Keratinocyte (primary cell): ENCODE data around the gene KIF5B. TPM values are rescaled to one million over a fixed set of nuclear protein-coding genes. Genes with fewer than 3 reads are reported as not detected.
"Not testable (repeated sequence)": the region's sequence is repeated elsewhere in the genome, so short reads cannot be mapped to it uniquely, and the experiment has no call there.

ENCODE experiments used
- DNase-seq: peaks from one replicate; pipeline ENCODE4 v3.0.0-alpha.2; 2011; ENCODE audit warnings: low read depth, missing footprints, low spot score
- FAIRE-seq: peaks from 2 replicates; lab custom pipeline; 2011; peaks lifted over from hg19 to GRCh38; lab: Jason Lieb, UNC
- H2AFZ ChIP-seq: 2 replicates; pipeline ENCODE4 v1.6.0; 2012; ENCODE audit warnings: low read length, control low read depth, inconsistent platforms; ENCODE audit not compliant: control insufficient read depth
- H3K27ac ChIP-seq: 2 replicates; pipeline ENCODE4 v1.5.1; 2011; ENCODE audit warnings: low read length; ENCODE audit not compliant: control insufficient read depth, insufficient read depth
- H3K27me3 ChIP-seq: 3 replicates; pipeline ENCODE4 v1.6.0; 2011; ENCODE audit warnings: low read length; ENCODE audit not compliant: control insufficient read depth, insufficient read depth; ENCODE audit errors: extremely low read depth
- H3K36me3 ChIP-seq, 2 experiments: 2 replicates in 1 of 2; 3 replicates in 1 of 2; pipeline ENCODE4 v1.5.1; 2011; ENCODE audit warnings: low read length in 2 of 2, mild to moderate bottlenecking in 1 of 2; ENCODE audit not compliant: control insufficient read depth in 2 of 2, insufficient read depth in 2 of 2; ENCODE audit errors: extremely low read depth in 1 of 2
- H3K4me1 ChIP-seq: 3 replicates; pipeline ENCODE4 v1.5.1; 2011; ENCODE audit warnings: low read length; ENCODE audit not compliant: control insufficient read depth, insufficient read depth; ENCODE audit errors: extremely low read depth
- H3K4me2 ChIP-seq: 3 replicates; pipeline ENCODE4 v1.6.0; 2011; ENCODE audit warnings: low read depth, low read length; ENCODE audit not compliant: control insufficient read depth, insufficient read depth; ENCODE audit errors: extremely low read depth
- H3K4me3 ChIP-seq, 3 experiments: fragments of 200-600 bp in 1 of 3; sonication (generic) in 1 of 3; 2 replicates in 2 of 3; 3 replicates in 1 of 3; pipeline ENCODE4 v1.5.1; 2011 to 2016; ENCODE audit warnings: low read length in 3 of 3, mild to moderate bottlenecking in 3 of 3, control low read depth in 2 of 3, inconsistent platforms in 1 of 3, low read depth in 1 of 3, mixed read lengths in 1 of 3, mixed run types in 1 of 3, moderate library complexity in 1 of 3; ENCODE audit not compliant: control insufficient read depth in 2 of 3, insufficient read depth in 2 of 3; ENCODE audit errors: extremely low read depth in 1 of 3
- H3K79me2 ChIP-seq: 2 replicates; pipeline ENCODE4 v1.6.0; 2012; ENCODE audit warnings: low read length; ENCODE audit not compliant: control insufficient read depth, insufficient read depth
- H3K9ac ChIP-seq: 3 replicates; pipeline ENCODE4 v1.6.0; 2011; ENCODE audit warnings: low read length; ENCODE audit not compliant: control insufficient read depth, insufficient read depth; ENCODE audit errors: extremely low read depth
- H3K9me1 ChIP-seq: 3 replicates; pipeline ENCODE4 v1.6.0; 2011; ENCODE audit warnings: low read length; ENCODE audit not compliant: control insufficient read depth, insufficient read depth; ENCODE audit errors: extremely low read depth
- H3K9me3 ChIP-seq: 2 replicates; pipeline ENCODE4 v1.5.1; 2012; ENCODE audit warnings: low read depth, low read length; ENCODE audit not compliant: control insufficient read depth
- H4K20me1 ChIP-seq: 3 replicates; pipeline ENCODE4 v1.6.0; 2011; ENCODE audit warnings: low read length; ENCODE audit not compliant: control insufficient read depth, insufficient read depth; ENCODE audit errors: extremely low read depth
- CTCF ChIP-seq, 3 experiments: IDR thresholded peaks in 1 of 3; conservative IDR thresholded peaks in 1 of 3; optimal IDR thresholded peaks in 1 of 3; 2 replicates in 2 of 3; 3 replicates in 1 of 3; pipeline versions ENCODE3 to v1.5.1; 2011; ENCODE audit warnings: low read length in 3 of 3, mild to moderate bottlenecking in 3 of 3, moderate library complexity in 2 of 3, control low read depth in 1 of 3, inconsistent platforms in 1 of 3; ENCODE audit not compliant: insufficient read depth in 2 of 3; ENCODE audit errors: extremely low read depth in 1 of 3
- EZH2 ChIP-seq: IDR thresholded peaks from one replicate; pipeline ENCODE4 v1.6.1; 2012; ENCODE audit warnings: inconsistent platforms, mild to moderate bottlenecking, low read length, moderate library complexity
- dilution Hi-C: fragments of 300-500 bp; cut with MboI; formaldehyde crosslinking; loops from one replicate; pipeline ENCODE4 v1.7.0; 2020; ENCODE audit warnings: low sequenced_read_pairs; ENCODE audit not compliant: extremely low pct_ligation_motif_present
- polyA plus RNA-seq, 5 experiments: library from polyadenylated mRNA; depleted of rRNA in 3 of 5; stranded (reverse) in 3 of 5; stranded (forward) in 1 of 5; unstranded in 1 of 5; fragments of >200 nt; gene quantifications; 1 replicate in 1 of 5; 2 replicates in 3 of 5; 3 replicates in 1 of 5; pipeline versions ENCODE4 v1.2.1 to v1.2.3, GENCODE V29; 2011 to 2012; ENCODE audit warnings: missing spikeins in 2 of 5, low read depth in 1 of 5, low replicate concordance in 1 of 5

The KIF5B gene
- polyA plus RNA-seq, 1 donor (not counting 4 experiments of a cell fraction or from before 2014, with no cell fraction given), result 82.1 TPM

GRCh38 chr10:31974434-31975124, 81.6 kb downstream of the KIF5B start:
- Histone ChIP-seq H3K9ac (no peak overlapping the region), H3K9me3 (no peaks in the 10 kb centered on the region), H3K9me1 (no peaks in the 10 kb centered on the region), H3K27me3 (no peaks in the 10 kb centered on the region), H3K27ac (no peak overlapping the region), H3K4me3 (no peak overlapping the region), H3K4me2 (no peak overlapping the region), H4K20me1 (no peaks in the 10 kb centered on the region), H3K4me1 (peaks cover 8% of the 10 kb centered on the region), H2AFZ (no peak overlapping the region), H3K79me2 (no peaks in the 10 kb centered on the region), H3K36me3 (no peaks in the 10 kb centered on the region)
- TF ChIP-seq EZH2, result no peak
- no peak for TF ChIP-seq CTCF (optimal IDR thresholded peaks at IDR 0.05 in 1 of 3, IDR thresholded peaks at IDR 0.05 in 1 of 3, conservative IDR thresholded peaks at IDR 0.05 in 1 of 3; ENCODE audit: extremely low read depth in 1 of 3, insufficient read depth in 2 of 3, low read length in 3 of 3)
- FAIRE-seq, result no peak
- dilution Hi-C loops, result no loop called here
- no peak for DNase-seq

- H3K9me1 ChIP-seq, result no peaks in the 10 kb centered on the region
- H4K20me1 ChIP-seq, result no peaks in the 10 kb centered on the region
- no peak overlapping the region for H3K4me2 ChIP-seq
- FAIRE-seq (no peak), DNase-seq (no peak)
- no peaks in the 10 kb centered on the region for H3K9me3 ChIP-seq
- H3K4me3 ChIP-seq, result no peak overlapping the region
- H3K4me1 ChIP-seq, result peaks cover 2% of the 10 kb centered on the region
- H2AFZ ChIP-seq, result no peak overlapping the region
- no peak overlapping the region for H3K27ac ChIP-seq
- dilution Hi-C loops, result no loop called here
- no peaks in the 10 kb centered on the region for H3K27me3 ChIP-seq
- H3K79me2 ChIP-seq, result no peaks in the 10 kb centered on the region
- H3K9ac ChIP-seq, result no peak overlapping the region
- TF ChIP-seq EZH2 (no peak), CTCF (optimal IDR thresholded peaks at IDR 0.05 in 1 of 3, IDR thresholded peaks at IDR 0.05 in 1 of 3, conservative IDR thresholded peaks at IDR 0.05 in 1 of 3; ENCODE audit: extremely low read depth in 1 of 3, insufficient read depth in 2 of 3, low read length in 3 of 3) (no peak)
- no peaks in the 10 kb centered on the region for H3K36me3 ChIP-seq
These were observed 83.6 kb downstream of the KIF5B start for GRCh38 chr10:31972519-31973041.

GRCh38 chr10:31969847-31970246, 86.4 kb downstream of the KIF5B start:
- H2AFZ ChIP-seq, H3K9me1 ChIP-seq, H3K27ac ChIP-seq, H3K79me2 ChIP-seq, dilution Hi-C loops, H3K4me3 ChIP-seq, H3K4me1 ChIP-seq, H4K20me1 ChIP-seq, H3K27me3 ChIP-seq, H3K9me3 ChIP-seq, DNase-seq, FAIRE-seq, H3K9ac ChIP-seq, H3K36me3 ChIP-seq, H3K4me2 ChIP-seq: not testable (repeated sequence)
